GM12891 (cell line): Measurements from ENCODE around the gene ACTN3.

ENCODE experiments used
- PAX5 ChIP-seq: IDR thresholded peaks from 2 replicates; pipeline ENCODE4 v1.6.1; 2011; ENCODE audit warnings: low read length, moderate library complexity, mild to moderate bottlenecking; ENCODE audit not compliant: insufficient read depth, severe bottlenecking
- POLR2A ChIP-seq: IDR thresholded peaks from 2 replicates; pipeline ENCODE4 v1.6.1; 2011; ENCODE audit warnings: low read depth, low read length, control low read depth
- POLR2AphosphoS5 ChIP-seq: IDR thresholded peaks from 2 replicates; pipeline ENCODE4 v1.6.1; 2011; ENCODE audit warnings: low read depth, low read length, control low read depth
- SPI1 ChIP-seq: IDR thresholded peaks from 2 replicates; pipeline ENCODE4 v1.6.1; 2011; ENCODE audit warnings: low read depth, low read length, control low read depth
- TAF1 ChIP-seq: IDR thresholded peaks from 2 replicates; pipeline ENCODE4 v1.6.1; 2011; ENCODE audit warnings: low read depth, low read length, control low read depth

- TF ChIP-seq POLR2AphosphoS5 (peak; percentile 89), POLR2A (peak; percentile 82), TAF1 (peak; percentile 94), SPI1 (no peak), PAX5 (no peak)
Observed at GRCh38 chr11:66510271-66510989, 36.3 kb upstream of the ACTN3 start, which contains the start of gene BBS1.
